ENCODE data around the gene PLBD2. TPM values are rescaled to one million over a fixed set of nuclear protein-coding genes. Genes with fewer than 3 reads are reported as not detected.
A peak's percentile ranks its signal among the peaks of the same experiment; 100 is the strongest.

Gene PLBD2
- total and polyA plus RNA-seq, 10 of the 15 experiments (the other 5 are each of a cell fraction or from before 2014, with no cell fraction given): 1.4 to 16.6 (median 5.9) TPM

GRCh38 chr12:113334786-113335539, 23.4 kb upstream of the PLBD2 start, which contains the start of gene SLC8B1 (continued):
- TF ChIP-seq USF1 (IDR thresholded peaks at IDR 0.05; ENCODE audit: borderline replicate concordance, extremely low read length, insufficient read depth, low read depth, low read length) (no peak), TBL1XR1 (IDR thresholded peaks at IDR 0.05; ENCODE audit: low read depth, low read length) (no peak), SRF (IDR thresholded peaks at IDR 0.05; ENCODE audit: low read depth in 2 of 2, low read length in 2 of 2) (no peak; a peak in 1 of 4 replicates), CHD2 (IDR thresholded peaks at IDR 0.05; ENCODE audit: borderline replicate concordance, low read depth, low read length) (no peak), SMAD1 (IDR thresholded peaks at IDR 0.05; ENCODE audit: low read depth, partially characterized antibody) (no peak), RB1 (IDR thresholded peaks at IDR 0.05; ENCODE audit: borderline replicate concordance) (peak; percentile 58), SREBF1 (IDR thresholded peaks at IDR 0.05; ENCODE audit: low read length) (no peak), POLR2AphosphoS2 (IDR thresholded peaks at IDR 0.05; ENCODE audit: low read depth, low read length) (peak; percentile 86; the same call in 1 of the 2 replicates), NKRF (conservative IDR thresholded peaks at IDR 0.05) (no peak), BACH1 (IDR thresholded peaks at IDR 0.05; ENCODE audit: borderline replicate concordance) (0 out of 2 replicates have a peak, but pooled peaks have one; percentile 61), STAT1 (conservative IDR thresholded peaks at IDR 0.05) (no peak), NR2C1 (IDR thresholded peaks at IDR 0.05) (no peak), HDGF (IDR thresholded peaks at IDR 0.05) (0 out of 2 replicates have a peak, but pooled peaks have one; percentile 28), POLR2AphosphoS5 (IDR thresholded peaks at IDR 0.05; ENCODE audit: low read length) (peak; percentile 80), ZNF687 (IDR thresholded peaks at IDR 0.05) (peak; percentile 59), RELB (IDR thresholded peaks at IDR 0.05; ENCODE audit: low read depth) (peak; percentile 68), POLR2A (IDR thresholded peaks at IDR 0.05; ENCODE audit: low read depth, low read length) (peak; percentile 94), ZNF217 (IDR thresholded peaks at IDR 0.05) (0 out of 2 replicates have a peak, but pooled peaks have one; percentile 3), TCF12 (IDR thresholded peaks at IDR 0.05; ENCODE audit: low read depth, low read length) (peak; percentile 29; the same call in 1 of the 2 replicates), TAF1 (IDR thresholded peaks at IDR 0.05; ENCODE audit: borderline replicate concordance, low read depth, low read length) (peak; percentile 33; the same call in 1 of the 2 replicates)

All from GM12878 (cell line).